ENCODE results near the gene TTC7B.

- TF ChIP-seq, protein P1, sequence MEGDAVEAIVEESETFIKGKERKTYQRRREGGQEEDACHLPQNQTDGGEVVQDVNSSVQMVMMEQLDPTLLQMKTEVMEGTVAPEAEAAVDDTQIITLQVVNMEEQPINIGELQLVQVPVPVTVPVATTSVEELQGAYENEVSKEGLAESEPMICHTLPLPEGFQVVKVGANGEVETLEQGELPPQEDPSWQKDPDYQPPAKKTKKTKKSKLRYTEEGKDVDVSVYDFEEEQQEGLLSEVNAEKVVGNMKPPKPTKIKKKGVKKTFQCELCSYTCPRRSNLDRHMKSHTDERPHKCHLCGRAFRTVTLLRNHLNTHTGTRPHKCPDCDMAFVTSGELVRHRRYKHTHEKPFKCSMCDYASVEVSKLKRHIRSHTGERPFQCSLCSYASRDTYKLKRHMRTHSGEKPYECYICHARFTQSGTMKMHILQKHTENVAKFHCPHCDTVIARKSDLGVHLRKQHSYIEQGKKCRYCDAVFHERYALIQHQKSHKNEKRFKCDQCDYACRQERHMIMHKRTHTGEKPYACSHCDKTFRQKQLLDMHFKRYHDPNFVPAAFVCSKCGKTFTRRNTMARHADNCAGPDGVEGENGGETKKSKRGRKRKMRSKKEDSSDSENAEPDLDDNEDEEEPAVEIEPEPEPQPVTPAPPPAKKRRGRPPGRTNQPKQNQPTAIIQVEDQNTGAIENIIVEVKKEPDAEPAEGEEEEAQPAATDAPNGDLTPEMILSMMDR (IDR thresholded peaks at IDR 0.05; ENCODE audit: borderline replicate concordance, extremely low read depth, low read length, poor library complexity, severe bottlenecking) = no peak
- TF ChIP-seq EZH2 (IDR thresholded peaks at IDR 0.05; ENCODE audit: borderline replicate concordance, low read depth, low read length, severe bottlenecking) = no peak
Measured at GRCh38 chr14:90784621-90785270, 31.5 kb downstream of the TTC7B start.
